ENCODE data around the gene VASP. TPM values are rescaled to one million over a fixed set of nuclear protein-coding genes. Genes with fewer than 3 reads are reported as not detected.

Gene VASP
- polyA plus RNA-seq, 1 donor from 2014 or later = 6.1 TPM

DNA sequence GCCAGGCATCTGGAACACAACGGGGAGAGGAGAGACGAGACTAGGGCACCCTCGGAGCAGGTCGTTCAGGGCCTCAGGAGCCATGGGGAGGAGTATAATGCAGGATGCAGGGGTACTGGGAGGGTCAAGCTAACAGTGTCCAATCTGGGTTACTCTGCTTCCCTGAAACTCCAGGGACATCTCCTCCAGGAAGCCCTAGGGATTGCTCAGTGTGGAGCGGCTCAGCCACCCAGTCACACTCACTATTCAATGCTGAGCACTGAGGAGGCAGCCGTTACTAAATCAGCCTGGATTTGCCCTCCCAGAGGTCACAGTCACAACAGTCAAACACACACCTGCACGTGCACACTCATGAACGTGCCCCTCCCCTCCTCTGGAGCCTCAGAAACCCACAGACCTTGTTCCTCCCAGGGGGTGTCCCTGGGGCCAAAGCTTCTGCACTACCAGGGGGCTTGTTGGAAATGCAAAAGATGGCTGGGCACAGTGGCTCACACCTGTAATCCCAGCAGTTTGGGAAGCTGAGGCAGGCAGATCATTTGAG lies 46.4 kb upstream of the VASP start:
- H3K36me3 ChIP-seq (ENCODE audit: insufficient read depth, low read length) = no peaks in the 10 kb centered on the region
- H3K27ac ChIP-seq (ENCODE audit: low read length) = no peak overlapping the region
- H3F3A ChIP-seq (ENCODE audit: insufficient read depth, low read length, poor library complexity, severe bottlenecking) = no peaks in the 10 kb centered on the region
- no peaks in the 10 kb centered on the region for H4K20me1 ChIP-seq (ENCODE audit: insufficient read depth)
- TF ChIP-seq EP300 (conservative IDR thresholded peaks at IDR 0.05; ENCODE audit: poor library complexity, severe bottlenecking) (no peak), TAF1 (IDR thresholded peaks at IDR 0.05; ENCODE audit: low read depth) (no peak), RAD21 (conservative IDR thresholded peaks at IDR 0.05) (no peak), SMC3 (conservative IDR thresholded peaks at IDR 0.05; ENCODE audit: poor library complexity) (no peak), MXI1 (conservative IDR thresholded peaks at IDR 0.05; ENCODE audit: poor library complexity, severe bottlenecking) (no peak)
- H3K27me3 ChIP-seq (ENCODE audit: insufficient read depth, low read depth, low read length) = no peaks in the 10 kb centered on the region
- H3K4me3 ChIP-seq (ENCODE audit: low read length) = no peak overlapping the region
- no peaks in the 10 kb centered on the region for H3K79me2 ChIP-seq (replicated peaks; ENCODE audit: insufficient read depth, low read length)
- H3K9ac ChIP-seq (ENCODE audit: low read length) = no peak overlapping the region
- H3K4me2 ChIP-seq (ENCODE audit: low read length) = no peak overlapping the region
- H3K9me3 ChIP-seq (ENCODE audit: low read length) = no peaks in the 10 kb centered on the region
- no peaks in the 10 kb centered on the region for H3K9me2 ChIP-seq (ENCODE audit: insufficient read depth, low read length)
- H2AFZ ChIP-seq (ENCODE audit: low read depth, low read length) = no peak overlapping the region

GRCh38 chr19:45462174-45462573 lies 45.1 kb upstream of the VASP start:
- TF ChIP-seq MXI1 (conservative IDR thresholded peaks at IDR 0.05; ENCODE audit: poor library complexity, severe bottlenecking) (no peak), TAF1 (IDR thresholded peaks at IDR 0.05; ENCODE audit: low read depth) (no peak), EZH2 (IDR thresholded peaks at IDR 0.05; ENCODE audit: borderline replicate concordance, insufficient read depth, low read length, poor library complexity, severe bottlenecking) (no peak), CTCF (IDR thresholded peaks at IDR 0.05; ENCODE audit: poor library complexity, severe bottlenecking) (no peak), SMC3 (conservative IDR thresholded peaks at IDR 0.05; ENCODE audit: poor library complexity) (no peak), POLR2AphosphoS5 (IDR thresholded peaks at IDR 0.05) (no peak), EP300 (conservative IDR thresholded peaks at IDR 0.05; ENCODE audit: poor library complexity, severe bottlenecking) (no peak)
- TF ChIP-seq, protein P1, sequence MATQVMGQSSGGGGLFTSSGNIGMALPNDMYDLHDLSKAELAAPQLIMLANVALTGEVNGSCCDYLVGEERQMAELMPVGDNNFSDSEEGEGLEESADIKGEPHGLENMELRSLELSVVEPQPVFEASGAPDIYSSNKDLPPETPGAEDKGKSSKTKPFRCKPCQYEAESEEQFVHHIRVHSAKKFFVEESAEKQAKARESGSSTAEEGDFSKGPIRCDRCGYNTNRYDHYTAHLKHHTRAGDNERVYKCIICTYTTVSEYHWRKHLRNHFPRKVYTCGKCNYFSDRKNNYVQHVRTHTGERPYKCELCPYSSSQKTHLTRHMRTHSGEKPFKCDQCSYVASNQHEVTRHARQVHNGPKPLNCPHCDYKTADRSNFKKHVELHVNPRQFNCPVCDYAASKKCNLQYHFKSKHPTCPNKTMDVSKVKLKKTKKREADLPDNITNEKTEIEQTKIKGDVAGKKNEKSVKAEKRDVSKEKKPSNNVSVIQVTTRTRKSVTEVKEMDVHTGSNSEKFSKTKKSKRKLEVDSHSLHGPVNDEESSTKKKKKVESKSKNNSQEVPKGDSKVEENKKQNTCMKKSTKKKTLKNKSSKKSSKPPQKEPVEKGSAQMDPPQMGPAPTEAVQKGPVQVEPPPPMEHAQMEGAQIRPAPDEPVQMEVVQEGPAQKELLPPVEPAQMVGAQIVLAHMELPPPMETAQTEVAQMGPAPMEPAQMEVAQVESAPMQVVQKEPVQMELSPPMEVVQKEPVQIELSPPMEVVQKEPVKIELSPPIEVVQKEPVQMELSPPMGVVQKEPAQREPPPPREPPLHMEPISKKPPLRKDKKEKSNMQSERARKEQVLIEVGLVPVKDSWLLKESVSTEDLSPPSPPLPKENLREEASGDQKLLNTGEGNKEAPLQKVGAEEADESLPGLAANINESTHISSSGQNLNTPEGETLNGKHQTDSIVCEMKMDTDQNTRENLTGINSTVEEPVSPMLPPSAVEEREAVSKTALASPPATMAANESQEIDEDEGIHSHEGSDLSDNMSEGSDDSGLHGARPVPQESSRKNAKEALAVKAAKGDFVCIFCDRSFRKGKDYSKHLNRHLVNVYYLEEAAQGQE (IDR thresholded peaks at IDR 0.05; ENCODE audit: borderline replicate concordance) = no peak
- Histone ChIP-seq H3K27ac (ENCODE audit: low read length) (no peak overlapping the region), H3F3A (ENCODE audit: insufficient read depth, low read length, poor library complexity, severe bottlenecking) (no peaks in the 10 kb centered on the region), H3K9me2 (ENCODE audit: insufficient read depth, low read length) (no peaks in the 10 kb centered on the region), H3K9ac (ENCODE audit: low read length) (no peak overlapping the region), H3K27me3 (ENCODE audit: insufficient read depth, low read depth, low read length) (no peaks in the 10 kb centered on the region), H3K9me3 (ENCODE audit: low read length) (no peaks in the 10 kb centered on the region), H3K4me2 (ENCODE audit: low read length) (no peak overlapping the region), H3K79me2 (replicated peaks; ENCODE audit: insufficient read depth, low read length) (no peaks in the 10 kb centered on the region), H2AFZ (ENCODE audit: low read depth, low read length) (no peak overlapping the region), H3K4me3 (ENCODE audit: low read length) (no peak overlapping the region), H4K20me1 (ENCODE audit: insufficient read depth) (no peaks in the 10 kb centered on the region), H3K36me3 (ENCODE audit: insufficient read depth, low read length) (no peaks in the 10 kb centered on the region)
